Measurements from ENCODE around the gene FBXW9.

The FBXW9 gene

GRCh38 chr19:12721656-12722565 lies 25.5 kb upstream of the FBXW9 start:
- H3K27me3 ChIP-seq (ENCODE audit: low read length), result no peaks in the 10 kb centered on the region
- peaks cover 4% of the 10 kb centered on the region; the same call in 1 of the 2 replicates for H3K36me3 ChIP-seq (ENCODE audit: low read length)
- H3K4me2 ChIP-seq (ENCODE audit: low read depth, low read length, poor library complexity, severe bottlenecking), result peak overlapping the region; percentile 87
- peaks cover 65% of the 10 kb centered on the region for H3K79me2 ChIP-seq (ENCODE audit: insufficient read depth, low read length)
- H4K20me1 ChIP-seq (ENCODE audit: low read depth, low read length), result peaks cover 7% of the 10 kb centered on the region; the same call in 1 of the 2 replicates
- no peaks in the 10 kb centered on the region for H3K9me2 ChIP-seq (replicated peaks; ENCODE audit: insufficient read depth, low read length)
- peak overlapping the region; percentile 87 for H3K9ac ChIP-seq (ENCODE audit: low read length)
- H3K9me3 ChIP-seq (ENCODE audit: insufficient read depth, low read length), result no peaks in the 10 kb centered on the region
- TF ChIP-seq CTCF (IDR thresholded peaks at IDR 0.05; ENCODE audit: insufficient read depth, low read length, poor library complexity, severe bottlenecking), result no peak
- no peak for TF ChIP-seq EZH2phosphoT487 (conservative IDR thresholded peaks at IDR 0.05; ENCODE audit: low read length)
- H2AFZ ChIP-seq (ENCODE audit: low read depth, low read length, severe bottlenecking), result no peak overlapping the region
- peaks cover 6% of the 10 kb centered on the region for H3F3A ChIP-seq (ENCODE audit: insufficient read depth)
- peak overlapping the region; percentile 79 for H3K4me3 ChIP-seq (ENCODE audit: insufficient read depth, low read length, poor library complexity, severe bottlenecking)
- H3K27ac ChIP-seq (ENCODE audit: low read depth, low read length), result peak overlapping the region; percentile 74

GRCh38 chr19:12720851-12721655 lies 24.6 kb upstream of the FBXW9 start:
- peaks cover 4% of the 10 kb centered on the region; the same call in 1 of the 2 replicates for H3K36me3 ChIP-seq (ENCODE audit: low read length)
- no peak overlapping the region for H2AFZ ChIP-seq (ENCODE audit: low read depth, low read length, severe bottlenecking)
- H3K9me2 ChIP-seq (replicated peaks; ENCODE audit: insufficient read depth, low read length), result no peaks in the 10 kb centered on the region
- H3K9ac ChIP-seq (ENCODE audit: low read length), result peak overlapping the region; percentile 87
- H3K4me3 ChIP-seq (ENCODE audit: insufficient read depth, low read length, poor library complexity, severe bottlenecking), result peak overlapping the region; percentile 79
- no peaks in the 10 kb centered on the region for H3K27me3 ChIP-seq (ENCODE audit: low read length)
- H3K4me2 ChIP-seq (ENCODE audit: low read depth, low read length, poor library complexity, severe bottlenecking), result peak overlapping the region; percentile 87
- H3F3A ChIP-seq (ENCODE audit: insufficient read depth), result no peaks in the 10 kb centered on the region; the same call in 1 of the 2 replicates
- TF ChIP-seq CTCF (IDR thresholded peaks at IDR 0.05; ENCODE audit: insufficient read depth, low read length, poor library complexity, severe bottlenecking) (no peak), EZH2phosphoT487 (conservative IDR thresholded peaks at IDR 0.05; ENCODE audit: low read length) (no peak)
- H3K27ac ChIP-seq (ENCODE audit: low read depth, low read length), result peak overlapping the region; percentile 74
- H3K9me3 ChIP-seq (ENCODE audit: insufficient read depth, low read length), result no peaks in the 10 kb centered on the region
- peaks cover 65% of the 10 kb centered on the region for H3K79me2 ChIP-seq (ENCODE audit: insufficient read depth, low read length)
- H4K20me1 ChIP-seq (ENCODE audit: low read depth, low read length), result peaks cover 7% of the 10 kb centered on the region; the same call in 1 of the 2 replicates

- H4K20me1 ChIP-seq (ENCODE audit: low read depth, low read length), result peaks cover 7% of the 10 kb centered on the region; the same call in 1 of the 2 replicates
- H2AFZ ChIP-seq (ENCODE audit: low read depth, low read length, severe bottlenecking), result no peak overlapping the region
- peak overlapping the region; percentile 87 for H3K9ac ChIP-seq (ENCODE audit: low read length)
- peaks cover 4% of the 10 kb centered on the region; the same call in 1 of the 2 replicates for H3K36me3 ChIP-seq (ENCODE audit: low read length)
- no peaks in the 10 kb centered on the region; the same call in 1 of the 2 replicates for H3F3A ChIP-seq (ENCODE audit: insufficient read depth)
- no peak overlapping the region for H3K27ac ChIP-seq (ENCODE audit: low read depth, low read length)
- H3K9me2 ChIP-seq (replicated peaks; ENCODE audit: insufficient read depth, low read length), result no peaks in the 10 kb centered on the region
- H3K27me3 ChIP-seq (ENCODE audit: low read length), result no peaks in the 10 kb centered on the region
- H3K79me2 ChIP-seq (ENCODE audit: insufficient read depth, low read length), result peaks cover 70% of the 10 kb centered on the region
- peak overlapping the region; percentile 79 for H3K4me3 ChIP-seq (ENCODE audit: insufficient read depth, low read length, poor library complexity, severe bottlenecking)
- peak overlapping the region; percentile 87 for H3K4me2 ChIP-seq (ENCODE audit: low read depth, low read length, poor library complexity, severe bottlenecking)
- no peaks in the 10 kb centered on the region for H3K9me3 ChIP-seq (ENCODE audit: insufficient read depth, low read length)
- TF ChIP-seq CTCF (IDR thresholded peaks at IDR 0.05; ENCODE audit: insufficient read depth, low read length, poor library complexity, severe bottlenecking), result no peak
- no peak for TF ChIP-seq EZH2phosphoT487 (conservative IDR thresholded peaks at IDR 0.05; ENCODE audit: low read length)
Observed at GRCh38 chr19:12720296-12720695, 23.9 kb upstream of the FBXW9 start.
